HCT116 (cell line): Measurements from ENCODE around the gene FAH.

Experiments used
- ATF3 ChIP-seq: IDR thresholded peaks from 2 replicates; pipeline ENCODE4 v1.6.1; 2012
- CTCF ChIP-seq, 3 experiments: fragments of 200-600 bp in 1 of 3; sonication (generic) in 1 of 3; IDR thresholded peaks in 2 of 3; conservative IDR thresholded peaks in 1 of 3; 2 replicates each; pipeline ENCODE4 v1.5.1; 2012 to 2017; ENCODE audit warnings: low read depth in 2 of 3, low read length in 2 of 3, antibody characterized with exemption in 1 of 3, borderline replicate concordance in 1 of 3, control low read depth in 1 of 3, mild to moderate bottlenecking in 1 of 3, mixed read lengths in 1 of 3, mixed run types in 1 of 3, moderate library complexity in 1 of 3; ENCODE audit not compliant: insufficient read depth in 1 of 3
- EZH2 ChIP-seq: fragments of 200-600 bp; sonication (generic); IDR thresholded peaks from 2 replicates; pipeline ENCODE4 v1.6.1; 2017; ENCODE audit warnings: antibody characterized with exemption, mixed run types
- EZH2phosphoT487 ChIP-seq: fragments of 200-600 bp; IDR thresholded peaks from 2 replicates; pipeline ENCODE4 v1.6.1; 2018; ENCODE audit warnings: antibody characterized with exemption, borderline replicate concordance
- MAX ChIP-seq: IDR thresholded peaks from 2 replicates; pipeline ENCODE4 v1.6.1; 2012
- POLR2A ChIP-seq: IDR thresholded peaks from 2 replicates; pipeline ENCODE4 v1.7.0; 2011; ENCODE audit warnings: borderline replicate concordance; ENCODE audit not compliant: insufficient read depth, insufficient read length; ENCODE audit errors: extremely low read depth
- RAD21 ChIP-seq: IDR thresholded peaks from 2 replicates; pipeline ENCODE4 v1.6.1; 2012; ENCODE audit warnings: low read depth, mild to moderate bottlenecking
- REST ChIP-seq: IDR thresholded peaks from 2 replicates; pipeline ENCODE4 v1.6.1; 2012; ENCODE audit warnings: low read depth
- SRF ChIP-seq: IDR thresholded peaks from 2 replicates; pipeline ENCODE4 v1.6.1; 2012; ENCODE audit warnings: low read depth

- no peak for TF ChIP-seq CTCF (IDR thresholded peaks at IDR 0.05 in 2 of 3, conservative IDR thresholded peaks at IDR 0.05 in 1 of 3; ENCODE audit: borderline replicate concordance in 1 of 3, insufficient read depth in 1 of 3, low read depth in 2 of 3, low read length in 2 of 3)
- TF ChIP-seq SRF, result no peak
- TF ChIP-seq MAX, result no peak
- TF ChIP-seq EZH2phosphoT487, result no peak
- no peak for TF ChIP-seq REST
- no peak for TF ChIP-seq RAD21
- no peak for TF ChIP-seq POLR2A
- TF ChIP-seq EZH2, result no peak
- no peak for TF ChIP-seq ATF3
Measured at GRCh38 chr15:80109388-80109787, 43.4 kb upstream of the FAH start.
